PC-3 (cell line): ENCODE data around the gene CCDC54.

Experiments
- CTCF ChIP-seq: fragments of 300-600 bp; sonication (generic); conservative IDR thresholded peaks from 2 replicates; pipeline ENCODE4 v1.5.1; 2017; ENCODE audit warnings: antibody characterized with exemption, low read depth, mild to moderate bottlenecking, low read length
- EZH2 ChIP-seq: fragments of 300-600 bp; sonication (generic); IDR thresholded peaks from one replicate; pipeline ENCODE4 v1.6.1; 2017; ENCODE audit warnings: antibody characterized with exemption, mild to moderate bottlenecking, low read length; ENCODE audit not compliant: unreplicated experiment
- EZH2phosphoT487 ChIP-seq: fragments of 300-600 bp; sonication (generic); IDR thresholded peaks from 2 replicates; pipeline ENCODE4 v1.6.1; 2018; ENCODE audit warnings: mild to moderate bottlenecking, antibody characterized with exemption, low read length, borderline replicate concordance

- no peak for TF ChIP-seq CTCF
- TF ChIP-seq EZH2phosphoT487, result no peak
- TF ChIP-seq EZH2, result no peak
Observed at GRCh38 chr3:107368654-107369398, 8.4 kb upstream of the CCDC54 start.
